ENCODE measurements around the gene USPL1.
A peak's percentile ranks its signal among the peaks of the same experiment; 100 is the strongest.

The USPL1 gene

DNA sequence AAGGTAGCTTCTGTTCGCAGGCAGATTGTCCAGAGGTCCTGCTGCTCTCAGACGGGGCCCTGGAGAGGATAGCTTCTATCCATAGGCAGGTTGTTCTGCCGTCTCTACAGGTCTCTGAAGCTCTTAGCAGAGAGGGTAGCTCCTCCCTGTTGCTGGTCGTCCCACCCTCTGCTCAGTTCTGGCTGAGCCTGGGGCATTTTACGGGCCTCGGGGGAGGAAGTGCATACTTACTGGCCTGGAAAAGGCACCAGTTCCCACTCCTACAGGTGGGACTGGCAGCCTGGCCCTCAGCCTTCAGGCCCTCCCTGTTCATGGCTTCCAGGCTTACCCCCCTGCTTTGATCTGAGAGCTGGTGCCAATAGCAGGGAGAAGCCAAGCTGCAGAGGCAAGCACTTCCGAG, 42.3 kb downstream of the USPL1 start:
- DNase-seq (ENCODE audit: low spot score): no peak

DNA sequence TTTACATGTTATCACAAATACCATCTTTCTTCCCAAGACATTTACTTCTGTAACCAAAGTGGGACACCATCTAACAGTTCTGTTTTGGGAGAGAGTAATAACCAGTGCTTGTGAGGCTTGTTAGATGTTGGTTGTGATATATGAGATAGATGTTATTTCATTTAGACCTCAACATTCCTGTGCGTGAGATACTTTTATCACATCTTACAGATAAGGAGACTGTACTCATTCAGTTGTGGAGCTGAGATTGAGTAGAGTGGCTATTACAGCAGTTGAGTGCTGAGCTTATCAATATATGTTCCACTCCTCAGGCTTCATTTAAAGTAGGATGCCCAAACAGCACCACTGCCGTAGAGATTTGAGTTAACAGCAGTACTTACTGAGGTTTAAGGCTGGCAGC, 43.1 kb downstream of the USPL1 start:
- DNase-seq (ENCODE audit: low spot score): no peak

DNA sequence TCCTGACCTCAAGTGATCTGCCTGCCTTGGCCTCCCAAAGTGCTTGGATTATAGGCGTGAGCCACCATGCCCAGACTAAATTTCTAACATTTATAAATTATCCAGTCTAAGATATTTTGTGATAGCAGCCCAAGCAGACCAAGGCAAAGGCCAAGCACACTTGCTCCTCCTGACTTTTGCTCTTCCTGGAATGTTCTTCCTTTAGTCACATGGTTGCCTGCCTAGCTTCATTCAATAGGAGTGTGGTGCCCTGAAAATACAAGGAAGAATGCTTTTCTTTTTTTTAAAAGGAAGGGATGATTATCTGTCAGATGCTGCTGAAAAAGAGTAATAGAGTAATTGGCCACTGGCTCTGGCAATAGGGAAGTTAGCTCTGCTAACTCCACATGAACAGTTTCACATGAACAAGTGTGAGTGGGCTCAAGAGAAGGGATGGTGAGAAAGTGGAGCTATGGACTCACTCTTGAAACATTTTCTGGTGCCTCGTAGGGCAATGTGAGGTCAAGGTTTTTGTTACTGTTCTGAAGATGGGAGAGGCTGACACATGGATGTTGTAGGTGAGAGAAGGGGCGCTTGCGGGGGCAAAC, 47.1 kb downstream of the USPL1 start:
- no peak for DNase-seq (ENCODE audit: low spot score)

DNA sequence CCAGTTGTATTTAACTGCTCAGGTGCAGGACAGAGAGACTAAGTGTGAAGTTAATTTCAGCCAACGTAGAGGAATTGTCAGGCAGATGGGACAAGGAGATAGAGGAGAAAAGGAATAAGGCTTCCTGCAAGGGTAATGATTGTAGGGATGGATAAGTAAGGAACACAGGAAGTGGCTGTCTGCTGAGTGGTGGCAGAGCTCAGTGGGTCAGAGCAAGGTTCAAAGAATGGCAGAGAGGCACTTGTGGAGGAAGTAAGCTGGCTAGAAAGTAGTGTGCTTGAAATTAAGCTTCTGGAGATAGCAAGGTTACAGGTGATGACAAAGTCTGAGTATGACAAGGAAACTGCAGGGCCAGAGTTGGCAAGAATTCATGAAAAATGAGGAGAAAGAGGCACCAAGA, 47.9 kb downstream of the USPL1 start:
- no peak for DNase-seq (ENCODE audit: low spot score)

DNA sequence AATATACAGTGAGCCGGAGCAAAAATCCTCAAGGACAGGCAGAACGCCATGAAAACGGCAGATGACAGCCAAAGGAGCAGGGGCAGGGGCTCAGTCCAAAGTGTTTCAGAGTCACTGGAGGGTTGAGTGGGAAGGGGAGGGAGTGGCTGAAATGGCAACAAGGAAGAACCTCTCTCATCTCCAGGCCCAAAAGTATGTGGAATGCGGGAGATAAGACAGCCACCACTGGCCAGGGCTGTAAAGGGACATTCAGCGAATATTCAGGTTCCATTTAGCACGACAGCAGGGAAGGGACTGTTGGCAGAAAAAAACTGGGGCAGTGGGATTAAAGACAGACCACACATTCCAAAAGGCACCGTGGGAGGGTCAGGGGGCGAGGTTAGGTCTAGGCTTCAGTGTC, 48.4 kb downstream of the USPL1 start:
- no peak for DNase-seq (ENCODE audit: low spot score)

DNA sequence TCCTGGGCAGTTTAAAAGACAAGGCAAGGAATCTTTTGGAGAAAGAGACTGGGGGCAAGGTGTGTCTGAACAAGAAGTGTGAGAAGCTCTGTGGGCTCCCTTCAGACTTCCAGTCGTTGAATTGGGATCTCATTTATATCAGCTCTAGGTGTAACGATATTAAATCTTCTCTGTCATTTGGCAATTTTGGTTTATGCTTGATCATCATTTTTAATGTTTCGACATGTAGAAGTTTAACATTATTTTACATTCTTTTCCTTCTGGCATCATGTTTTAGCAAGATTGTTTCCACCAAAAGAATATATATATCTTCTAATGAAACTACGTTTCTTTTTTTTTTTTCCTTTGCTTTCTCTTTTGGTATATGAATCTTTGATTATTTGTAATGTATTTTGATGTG, 49.3 kb downstream of the USPL1 start:
- no peak for DNase-seq (ENCODE audit: low spot score)

DNA sequence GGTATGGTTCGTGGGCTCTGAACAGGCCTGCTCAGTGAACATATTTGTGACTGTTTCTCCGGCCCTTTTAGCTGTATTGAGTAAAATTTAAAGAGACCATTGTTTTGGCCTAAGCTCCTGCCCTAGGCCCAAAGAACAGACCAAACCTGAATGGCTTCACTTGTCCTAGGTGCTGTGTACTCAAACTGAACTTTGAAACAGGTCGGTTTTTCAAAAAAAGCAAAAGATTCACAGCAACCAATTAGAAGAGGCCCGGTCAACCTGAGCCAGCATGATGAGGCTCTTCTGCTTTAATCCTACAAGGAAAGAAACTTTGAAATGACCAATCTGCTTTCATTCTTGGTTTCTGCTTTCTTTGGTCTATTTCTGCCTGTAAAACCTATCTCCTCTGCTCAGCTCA, 50.6 kb downstream of the USPL1 start:
- DNase-seq (ENCODE audit: low spot score): no peak

DNA sequence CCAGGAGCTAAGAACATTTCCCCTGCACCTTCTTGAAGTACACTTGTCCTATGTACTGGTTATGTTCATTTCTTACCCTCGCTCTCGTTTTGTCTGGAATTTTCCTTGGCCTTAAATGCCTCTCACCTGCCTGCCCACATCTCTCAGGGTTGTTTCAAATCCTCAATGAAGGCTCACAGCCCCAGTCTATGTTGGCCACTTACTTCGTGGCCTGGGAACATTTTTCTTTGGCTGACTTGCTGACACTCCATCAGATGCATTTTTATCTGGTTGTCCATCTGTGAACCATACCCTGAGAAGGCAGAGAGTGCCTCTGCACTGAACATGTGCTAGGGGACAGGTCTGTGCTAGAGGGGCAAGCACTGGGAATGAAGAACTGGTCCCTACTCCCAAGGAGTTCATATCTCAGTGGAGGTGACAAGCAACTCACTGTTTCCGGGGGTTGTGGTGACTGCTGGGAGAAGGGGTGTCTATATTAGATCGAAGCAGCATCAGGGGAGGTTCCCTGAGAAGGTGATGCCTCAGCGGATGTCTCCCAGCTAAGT, 53.6 kb downstream of the USPL1 start:
- no peak for DNase-seq (ENCODE audit: low spot score)

DNA sequence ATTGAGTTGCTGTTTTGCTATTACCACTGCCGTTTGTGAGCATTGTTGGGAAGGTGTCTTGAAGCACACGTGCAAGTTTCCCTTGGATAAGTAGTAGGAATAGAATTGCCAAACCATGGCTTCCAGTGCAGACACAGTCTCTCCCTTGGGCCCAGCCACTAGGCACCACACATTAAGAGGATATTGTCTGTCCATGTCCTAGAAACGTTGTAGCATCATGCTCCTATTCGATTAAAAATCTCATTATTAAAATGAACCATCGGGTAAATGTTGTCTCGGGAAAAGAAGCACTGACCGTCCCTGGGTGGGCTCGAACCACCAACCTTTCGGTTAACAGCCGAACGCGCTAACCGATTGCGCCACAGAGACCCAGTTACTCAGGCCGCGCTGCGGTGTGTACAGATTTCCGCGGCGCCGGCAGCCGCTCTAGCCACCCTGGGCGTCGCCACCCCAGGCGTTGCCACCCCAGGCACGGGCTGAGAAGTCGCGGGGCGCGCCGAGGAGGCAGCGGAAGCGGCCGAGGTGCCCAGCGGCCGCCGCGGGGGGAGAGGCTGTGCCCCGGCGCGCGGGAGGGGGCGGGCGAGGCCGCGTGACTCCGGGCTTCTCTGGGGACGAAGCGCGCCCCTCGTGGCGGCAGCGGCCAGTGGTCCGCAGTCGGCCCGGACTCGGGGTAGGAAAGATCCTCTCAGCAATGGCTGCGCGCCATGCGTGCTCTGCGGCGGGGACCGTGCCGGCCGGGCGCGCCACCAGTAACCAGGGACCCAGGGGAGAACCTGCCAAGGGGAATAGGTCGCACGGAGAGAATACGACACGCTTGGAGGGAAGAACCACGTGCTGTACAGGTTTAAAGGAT, 56.2 kb downstream of the USPL1 start:
- DNase-seq (ENCODE audit: low spot score): peak; percentile 92

DNA sequence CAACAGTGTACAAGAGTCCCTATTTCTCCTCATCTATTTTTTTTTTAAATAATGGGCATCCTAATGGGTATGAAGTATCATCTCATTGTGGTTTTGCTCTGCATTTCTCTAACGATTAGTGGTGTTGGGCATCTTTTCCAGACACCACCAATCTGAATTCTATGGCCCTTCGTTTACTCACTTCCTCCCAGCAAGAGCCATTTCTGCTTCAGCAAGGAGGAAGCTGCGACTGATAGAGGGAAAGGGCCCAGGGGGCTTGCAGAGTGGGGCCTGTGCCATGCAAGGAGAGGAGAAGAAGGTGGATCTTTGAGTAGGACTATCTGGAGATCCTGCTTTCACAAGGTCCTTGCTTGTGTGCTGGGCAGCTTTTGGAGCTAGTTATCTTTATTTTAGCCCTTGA, 58.0 kb downstream of the USPL1 start:
- no peak for DNase-seq (ENCODE audit: low spot score)

DNA sequence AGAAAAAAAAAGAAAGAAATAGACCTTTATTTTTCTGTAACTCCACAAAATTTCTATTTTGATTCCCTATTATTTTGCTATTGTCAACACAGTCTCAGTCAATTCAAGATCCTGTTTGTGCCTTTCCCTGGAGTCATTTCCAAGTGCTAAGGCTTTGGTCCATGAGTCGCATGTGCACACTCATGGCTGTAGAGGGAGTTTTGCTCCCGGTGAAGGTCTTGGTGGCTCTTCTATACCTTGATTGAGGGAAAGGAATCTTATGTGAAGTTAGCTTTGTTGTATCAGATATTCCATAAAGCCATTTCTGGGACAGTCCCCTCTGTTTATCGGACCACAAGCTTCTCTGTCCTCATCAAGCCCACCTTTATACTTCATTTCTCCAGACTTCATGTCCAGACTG, 59.0 kb downstream of the USPL1 start:
- no peak for DNase-seq (ENCODE audit: low spot score)

DNA sequence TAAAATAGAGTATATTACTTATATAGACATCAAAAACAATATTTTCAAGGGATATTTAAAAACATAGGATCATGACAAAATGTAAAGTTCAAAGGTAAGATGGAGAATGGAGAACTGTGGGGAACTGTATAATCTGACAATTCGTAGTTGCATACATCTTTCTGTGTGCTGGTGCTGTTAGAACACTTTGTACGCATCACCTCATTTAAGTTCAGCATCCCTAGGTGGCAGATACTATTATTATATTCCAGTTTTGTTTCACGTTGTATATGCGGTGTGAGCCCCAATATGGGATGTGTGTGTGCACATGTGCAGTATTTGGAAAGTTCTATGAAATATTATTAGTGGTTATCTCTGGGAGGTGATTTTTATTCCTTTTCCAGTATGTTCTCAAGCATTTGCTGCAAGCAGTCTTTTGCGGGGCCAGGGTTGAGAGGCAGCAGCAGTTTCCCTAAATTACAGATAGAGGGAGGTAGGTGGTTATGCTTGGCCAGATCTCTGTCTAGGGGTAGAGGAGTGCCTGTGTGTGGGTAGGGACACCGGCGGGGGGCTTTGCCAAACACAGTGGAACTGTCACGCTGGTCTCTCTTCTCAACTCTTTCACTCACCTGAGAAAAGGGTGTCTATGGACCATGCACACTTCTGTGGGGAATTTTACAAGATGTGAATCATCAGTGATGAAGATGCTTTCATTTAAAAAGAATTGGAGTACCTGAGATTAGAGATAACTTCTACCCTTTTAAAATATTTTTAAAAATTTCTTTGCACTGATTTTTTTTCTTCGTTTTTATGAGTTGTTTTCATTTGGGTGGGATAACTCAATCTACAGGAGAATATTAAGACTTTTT, 62.0 kb downstream of the USPL1 start:
- peak; percentile 48 for DNase-seq (ENCODE audit: low spot score)

DNA sequence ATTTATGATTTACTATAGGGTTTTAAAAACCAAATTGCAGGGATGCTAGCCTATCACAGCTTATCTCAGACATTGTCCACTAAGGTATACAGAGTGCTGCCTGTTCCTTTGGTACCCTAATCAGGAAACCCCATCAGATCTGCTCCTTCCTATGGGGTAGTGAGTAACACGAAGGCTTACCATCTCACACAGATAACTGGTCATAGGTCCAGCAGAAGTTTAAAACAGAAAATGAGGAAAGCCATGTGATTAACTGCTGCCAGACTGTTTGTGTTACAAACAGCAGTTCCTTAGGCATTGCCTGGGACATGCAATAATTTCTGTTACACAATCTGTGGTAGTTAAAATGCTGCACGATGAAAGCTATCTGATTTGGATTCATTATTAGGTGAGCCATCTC, 64.1 kb downstream of the USPL1 start:
- DNase-seq (ENCODE audit: low spot score): no peak

DNA sequence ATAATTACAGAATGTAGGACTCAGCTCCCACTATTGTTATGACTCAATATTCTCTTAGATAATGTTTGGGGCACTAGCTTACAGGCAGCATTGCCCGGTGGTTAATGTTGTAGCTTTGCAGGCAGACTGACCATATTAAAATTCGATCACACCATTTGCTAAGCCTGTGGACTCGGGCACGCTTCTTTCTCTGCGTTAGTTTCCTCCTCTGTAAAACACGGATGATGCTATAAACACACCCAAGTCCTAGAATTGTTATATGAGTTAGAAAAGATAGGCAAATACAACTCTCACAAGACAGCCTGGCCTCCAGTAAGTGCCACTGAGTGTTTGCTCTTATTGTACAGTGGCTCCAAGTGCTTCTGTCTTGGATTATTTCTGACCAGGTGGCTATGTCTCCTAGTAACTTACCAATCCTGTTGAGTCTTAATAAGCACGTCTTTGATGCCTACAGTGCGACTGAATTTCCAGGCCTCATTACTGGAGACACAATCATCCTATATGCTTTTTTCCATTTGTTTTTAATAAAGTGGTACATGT, 67.7 kb downstream of the USPL1 start:
- no peak for DNase-seq (ENCODE audit: low spot score)

DNA sequence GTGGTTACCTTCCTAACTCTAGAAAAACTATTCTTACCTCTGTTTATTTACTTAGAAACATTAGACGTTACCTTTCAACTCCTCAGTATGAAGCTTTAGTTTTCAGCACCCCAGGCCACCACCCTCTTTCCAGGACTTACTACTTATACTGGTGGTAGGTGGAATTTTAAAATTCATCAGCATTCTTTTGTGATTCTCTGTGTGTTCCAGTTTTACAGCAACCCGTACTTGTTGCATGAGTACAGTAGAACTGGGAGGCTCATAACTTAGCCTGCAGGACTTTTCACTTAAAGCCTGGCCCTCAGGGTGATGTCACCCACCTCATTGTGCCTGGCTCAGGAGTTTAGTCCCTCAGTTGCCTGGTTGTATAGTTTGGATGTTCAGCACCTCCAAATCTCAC, 68.3 kb downstream of the USPL1 start:
- no peak for DNase-seq (ENCODE audit: low spot score)

DNA sequence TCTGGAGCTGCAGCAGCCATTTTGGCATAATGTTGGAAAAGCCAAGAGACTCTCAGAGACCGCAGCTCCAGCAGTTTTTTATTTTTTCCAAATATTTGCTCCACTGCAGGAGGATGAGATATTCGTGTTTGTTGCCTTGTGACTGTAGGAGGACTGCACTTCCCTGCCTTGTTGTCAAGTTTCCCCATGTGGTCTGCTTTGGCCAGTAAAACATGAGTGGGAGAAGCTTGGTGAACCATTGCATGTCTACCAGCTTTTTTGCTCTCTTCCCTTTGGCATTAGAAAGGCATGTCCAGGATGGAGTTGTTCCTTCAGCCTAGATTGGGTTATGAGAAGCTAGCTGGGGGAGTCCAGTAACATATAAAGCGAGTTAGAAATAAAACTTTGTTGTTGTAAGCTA, 69.9 kb downstream of the USPL1 start:
- DNase-seq (ENCODE audit: low spot score): no peak

DNA sequence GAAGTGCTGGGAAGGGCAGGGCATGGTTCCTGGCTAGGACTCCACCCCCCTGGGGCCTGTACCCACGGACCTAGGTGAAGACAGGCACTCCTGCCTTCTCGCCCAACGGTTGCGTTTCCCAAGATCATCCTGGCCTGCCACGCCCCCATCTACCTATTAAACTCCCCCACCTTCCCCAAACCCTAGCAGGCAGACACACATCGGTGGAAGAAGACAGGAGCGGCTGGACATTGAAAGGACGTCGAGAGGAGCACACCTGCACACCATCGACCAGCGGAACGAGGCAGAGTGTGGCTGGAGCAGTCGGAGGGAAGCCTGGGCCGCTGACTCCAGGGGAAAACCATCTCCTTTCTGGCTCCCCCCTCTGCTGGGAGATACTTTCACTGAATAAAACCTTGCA, 72.0 kb downstream of the USPL1 start:
- no peak for DNase-seq (ENCODE audit: low spot score)

DNA sequence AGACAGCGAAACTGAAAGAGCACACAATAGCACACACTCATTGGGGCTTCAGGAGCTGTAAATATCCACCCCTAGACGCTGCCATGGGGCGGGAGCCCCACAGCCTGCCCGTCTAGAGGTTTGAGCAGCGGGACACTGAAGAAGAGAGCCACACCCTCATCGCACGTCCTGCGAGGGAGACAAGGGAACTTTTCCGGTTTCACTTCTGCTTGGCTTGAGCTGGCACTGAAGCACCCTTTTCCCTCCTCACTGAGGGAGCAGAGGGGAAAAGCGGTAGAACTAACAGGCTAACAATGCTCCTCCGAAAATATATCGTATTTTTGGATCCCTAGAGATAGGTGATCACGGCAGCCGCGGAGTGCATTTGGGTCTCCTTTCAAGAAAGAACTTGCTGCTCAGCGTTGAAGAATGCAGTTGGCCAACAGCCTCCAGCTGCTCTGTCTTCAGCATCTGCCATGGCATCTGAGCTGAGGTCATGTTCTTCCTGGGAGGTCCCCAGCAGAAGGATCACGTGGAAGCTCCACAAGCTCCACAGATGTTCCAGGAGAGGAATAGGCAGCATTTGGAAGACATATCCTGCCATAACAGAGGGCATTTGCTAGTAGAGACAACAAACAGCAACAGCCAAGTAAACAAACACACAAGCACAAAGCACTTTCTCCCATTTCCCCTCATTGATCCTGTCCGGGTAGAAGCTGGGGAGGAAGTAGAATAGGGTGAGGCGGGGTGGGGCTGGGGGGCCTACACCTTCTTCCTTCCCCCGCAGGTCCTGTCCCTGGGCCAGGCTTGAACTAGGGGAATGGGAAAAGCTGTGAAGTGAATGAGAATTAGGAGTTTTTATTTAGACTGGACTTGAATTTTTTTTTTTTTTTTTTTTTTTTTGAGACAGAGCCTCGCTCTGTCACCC, 72.8 kb downstream of the USPL1 start:
- DNase-seq (ENCODE audit: low spot score): peak; percentile 35

DNA sequence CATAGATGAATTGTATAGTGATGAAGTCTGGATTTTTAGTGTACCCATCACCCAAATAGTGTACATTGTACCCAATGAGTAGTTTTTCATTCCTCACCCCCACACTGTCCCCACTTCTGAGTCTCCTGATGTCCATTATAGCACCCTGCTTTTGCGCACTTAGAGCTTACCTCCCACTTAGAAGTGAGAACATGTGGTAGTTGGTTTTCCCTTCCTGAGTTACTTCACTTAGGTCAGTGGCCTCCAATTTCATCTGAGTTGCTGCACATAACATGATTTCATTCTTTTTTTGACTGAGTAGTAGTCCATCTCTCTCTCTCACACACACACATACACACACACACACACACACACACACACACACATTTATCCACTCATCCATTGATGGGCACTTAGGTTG, 74.4 kb downstream of the USPL1 start:
- DNase-seq (ENCODE audit: low spot score): no peak

DNA sequence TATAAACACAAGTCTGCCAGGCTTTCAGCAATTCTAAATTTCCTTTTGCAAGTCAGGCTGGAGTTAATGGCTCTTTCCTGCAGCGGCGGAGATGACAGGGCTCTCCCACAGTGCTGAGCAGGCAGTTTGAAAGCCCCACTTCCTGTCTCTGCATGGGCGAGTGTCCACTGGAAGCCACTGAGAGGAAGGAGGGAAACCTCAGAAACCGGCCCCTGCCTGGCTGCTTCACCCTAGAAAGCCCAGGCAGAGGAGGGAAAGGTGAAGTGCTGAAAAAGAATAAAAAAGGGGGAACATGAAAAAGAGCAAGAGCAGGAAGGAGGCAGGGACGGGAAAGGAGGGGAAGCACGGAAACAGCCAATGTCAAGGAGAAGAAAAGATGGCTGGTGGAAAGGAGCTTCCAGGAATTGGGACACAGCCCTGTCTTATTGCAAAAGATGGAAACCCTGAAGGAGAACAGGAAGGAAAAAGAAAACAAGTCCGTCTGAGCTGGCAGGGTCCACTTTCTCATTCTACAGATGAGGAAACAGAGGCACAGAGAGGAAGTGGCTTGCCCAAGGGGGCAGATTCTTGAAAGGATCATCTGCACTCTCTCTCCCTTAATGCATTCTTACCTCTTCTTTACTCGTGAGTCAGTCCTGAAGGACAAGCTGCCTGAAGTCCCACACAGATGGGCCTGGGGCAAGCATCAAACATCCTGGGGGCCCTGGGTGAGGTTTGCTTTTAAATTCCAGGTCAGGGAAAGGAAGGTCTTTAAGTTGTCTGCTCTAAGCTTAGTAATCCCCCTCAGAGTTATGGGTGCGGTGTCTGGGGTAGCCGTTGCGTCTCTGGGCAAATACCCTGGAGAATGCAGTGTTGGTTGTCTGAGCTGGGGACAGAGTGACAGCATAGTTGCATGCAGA, 78.8 kb downstream of the USPL1 start:
- no peak for DNase-seq (ENCODE audit: low spot score)
